ENCODE measurements around the gene IL19. TPM values are rescaled to one million over a fixed set of nuclear protein-coding genes. Genes with fewer than 3 reads are reported as not detected.

IL19 gene
- total and polyA plus RNA-seq, 4 donors = not detected

DNA sequence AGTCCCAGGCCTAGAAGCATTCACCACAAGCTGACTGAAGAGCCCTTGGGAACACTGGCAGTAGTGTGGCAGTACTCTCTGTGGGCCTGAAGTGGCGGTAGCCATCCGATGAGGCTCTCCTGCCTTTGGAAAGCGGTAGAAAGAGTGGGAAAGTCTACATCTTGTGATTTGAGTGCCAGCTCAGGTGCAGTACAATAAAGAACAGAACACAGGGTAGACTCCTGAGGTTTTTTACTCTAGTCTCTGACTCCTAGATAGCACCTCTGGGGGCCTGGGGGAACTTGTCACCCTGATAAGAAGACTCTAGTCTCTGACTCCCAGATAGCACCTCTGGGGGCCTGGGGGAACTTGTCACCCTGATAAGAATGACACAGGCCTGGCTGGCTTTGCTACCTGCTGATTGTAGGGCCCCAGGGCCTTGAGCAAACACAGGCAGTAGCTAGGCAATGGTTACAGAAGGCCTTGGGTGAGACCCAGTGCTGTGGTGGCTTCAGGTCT, 76.8 kb downstream of the IL19 start:
- no peak overlapping the region for H3K9ac ChIP-seq (ENCODE audit: low read depth in 1 of 2, low read length in 2 of 2)
- H3K9me3 ChIP-seq (ENCODE audit: control insufficient read depth in 4 of 4, low read length in 3 of 4) = no peaks in the 10 kb centered on the region
- peak; percentile 59 for DNase-seq (ENCODE audit: low spot score)
- no peak overlapping the region for H3K4me3 ChIP-seq (ENCODE audit: low read depth in 1 of 3, low read length in 3 of 3)
- H3K36me3 ChIP-seq (ENCODE audit: control insufficient read depth in 4 of 4, insufficient read depth in 3 of 4, low read depth in 1 of 4, low read length in 3 of 4) = no peaks in the 10 kb centered on the region
- peaks cover 0 to 4% (median 0%) of the 10 kb centered on the region in 4 donors for H3K4me1 ChIP-seq (ENCODE audit: control insufficient read depth in 4 of 4, insufficient read depth in 4 of 4, low read length in 3 of 4)
- 95% methylated on average over 3 of the region's 3 CpGs for WGBS
- no peaks in the 10 kb centered on the region for H3K27me3 ChIP-seq (ENCODE audit: control insufficient read depth in 4 of 4, insufficient read depth in 4 of 4, low read length in 3 of 4)
- no peak overlapping the region for H3K27ac ChIP-seq (ENCODE audit: low read depth in 1 of 2, low read length in 2 of 2)
- no peak for TF ChIP-seq FOXA1 (IDR thresholded peaks at IDR 0.05)

- Histone ChIP-seq H3K27ac (ENCODE audit: low read depth in 1 of 2, low read length in 2 of 2) (no peak overlapping the region), H3K9ac (ENCODE audit: low read depth in 1 of 2, low read length in 2 of 2) (no peak overlapping the region)
- 95% methylated on average over 1 of the region's 1 CpG for WGBS
These were observed 77.4 kb downstream of the IL19 start for GRCh38 chr1:206847946-206848345.

DNA sequence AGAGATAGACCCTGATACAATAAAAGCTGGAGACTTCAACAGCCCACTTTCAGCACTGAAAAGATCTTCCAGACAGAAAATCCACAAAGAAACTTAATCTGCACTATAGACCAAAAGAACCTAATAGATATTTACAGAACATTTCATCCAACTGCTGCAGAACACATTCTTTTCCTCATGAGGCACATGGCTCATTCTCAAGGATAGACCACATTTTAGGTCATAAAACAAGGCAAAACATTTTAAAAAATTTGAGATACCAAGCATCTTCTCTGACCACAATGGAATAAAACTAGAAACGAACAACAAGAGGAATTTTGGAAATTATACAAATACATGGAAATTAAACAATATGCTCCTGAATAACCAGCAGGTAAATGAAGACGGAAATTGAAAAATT, 79.8 kb downstream of the IL19 start:
- no peak for DNase-seq (ENCODE audit: low spot score)
- no peak overlapping the region for H3K27ac ChIP-seq (ENCODE audit: low read depth in 1 of 2, low read length in 2 of 2)
- no peaks in the 10 kb centered on the region for H3K36me3 ChIP-seq (ENCODE audit: control insufficient read depth in 4 of 4, insufficient read depth in 3 of 4, low read depth in 1 of 4, low read length in 3 of 4)
- no peaks in the 10 kb centered on the region for H3K4me1 ChIP-seq (ENCODE audit: control insufficient read depth in 4 of 4, insufficient read depth in 4 of 4, low read length in 3 of 4)
- no peaks in the 10 kb centered on the region for H3K9me3 ChIP-seq (ENCODE audit: control insufficient read depth in 4 of 4, low read length in 3 of 4)
- no peak for TF ChIP-seq RXRA (IDR thresholded peaks at IDR 0.05)
- no peak for TF ChIP-seq ZBTB33 (IDR thresholded peaks at IDR 0.05)
- no peak for TF ChIP-seq EGR1 (IDR thresholded peaks at IDR 0.05; ENCODE audit: low read depth in 2 of 2)
- no peak for TF ChIP-seq FOXA1 (IDR thresholded peaks at IDR 0.05)
- no peak for TF ChIP-seq JUND (IDR thresholded peaks at IDR 0.05)
- TF ChIP-seq FOXA2 (IDR thresholded peaks at IDR 0.05) = no peak
- no peak for TF ChIP-seq GABPA (IDR thresholded peaks at IDR 0.05 in 1 of 2, conservative IDR thresholded peaks at IDR 0.05 in 1 of 2)
- no peak for TF ChIP-seq TAF1 (conservative IDR thresholded peaks at IDR 0.05)
- no peak for TF ChIP-seq SP1 (IDR thresholded peaks at IDR 0.05)
- no peak for TF ChIP-seq RAD21 (IDR thresholded peaks at IDR 0.05)
- no peak for TF ChIP-seq NR2F2 (IDR thresholded peaks at IDR 0.05)
- TF ChIP-seq, protein P1, sequence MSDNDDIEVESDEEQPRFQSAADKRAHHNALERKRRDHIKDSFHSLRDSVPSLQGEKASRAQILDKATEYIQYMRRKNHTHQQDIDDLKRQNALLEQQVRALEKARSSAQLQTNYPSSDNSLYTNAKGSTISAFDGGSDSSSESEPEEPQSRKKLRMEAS (IDR thresholded peaks at IDR 0.05) = no peak
- TF ChIP-seq REST (IDR thresholded peaks at IDR 0.05) = no peak
- TF ChIP-seq YY1 (IDR thresholded peaks at IDR 0.05) = no peak
- TF ChIP-seq HNF4A (conservative IDR thresholded peaks at IDR 0.05) = no peak
- TF ChIP-seq CTCF (IDR thresholded peaks at IDR 0.05; ENCODE audit: low read depth, low read length, missing input control) = no peak
- H3K4me3 ChIP-seq (ENCODE audit: low read depth in 1 of 3, low read length in 3 of 3) = no peak overlapping the region
- no peak overlapping the region for H3K9ac ChIP-seq (ENCODE audit: low read depth in 1 of 2, low read length in 2 of 2)
- H3K27me3 ChIP-seq (ENCODE audit: control insufficient read depth in 4 of 4, insufficient read depth in 4 of 4, low read length in 3 of 4) = no peaks in the 10 kb centered on the region
- WGBS = 70% methylated on average over 2 of the region's 2 CpGs

More at GRCh38 chr1:206847946-206848345, 77.4 kb downstream of the IL19 start:
- no peak overlapping the region for H3K4me3 ChIP-seq (ENCODE audit: low read depth in 1 of 3, low read length in 3 of 3)
- H3K36me3 ChIP-seq (ENCODE audit: control insufficient read depth in 4 of 4, insufficient read depth in 3 of 4, low read depth in 1 of 4, low read length in 3 of 4) = no peaks in the 10 kb centered on the region
- TF ChIP-seq HNF4A (conservative IDR thresholded peaks at IDR 0.05) = no peak
- TF ChIP-seq JUND (IDR thresholded peaks at IDR 0.05) = no peak
- TF ChIP-seq FOXA1 (IDR thresholded peaks at IDR 0.05) = no peak
- no peak for TF ChIP-seq NR2F2 (IDR thresholded peaks at IDR 0.05)
- TF ChIP-seq YY1 (IDR thresholded peaks at IDR 0.05) = no peak
- TF ChIP-seq HNF4G (IDR thresholded peaks at IDR 0.05) = no peak
- H3K4me1 ChIP-seq (ENCODE audit: control insufficient read depth in 4 of 4, insufficient read depth in 4 of 4, low read length in 3 of 4) = peaks cover 0 to 4% (median 0%) of the 10 kb centered on the region in 4 donors
- no peaks in the 10 kb centered on the region for H3K27me3 ChIP-seq (ENCODE audit: control insufficient read depth in 4 of 4, insufficient read depth in 4 of 4, low read length in 3 of 4)
- DNase-seq (ENCODE audit: low spot score) = no peak
- H3K9me3 ChIP-seq (ENCODE audit: control insufficient read depth in 4 of 4, low read length in 3 of 4) = no peaks in the 10 kb centered on the region

All from liver (tissue), 9 donors.